Measurements from ENCODE around the gene GHRH. TPM values are rescaled to one million over a fixed set of nuclear protein-coding genes. Genes with fewer than 3 reads are reported as not detected.

GHRH gene
- total and polyA plus RNA-seq, 4 donors, result not detected

- Histone ChIP-seq H3K4me3 (ENCODE audit: low read length in 2 of 2) (no peak overlapping the region), H3K36me3 (ENCODE audit: control insufficient read depth in 1 of 2, insufficient read depth in 2 of 2, low read length in 1 of 2) (no peaks in the 10 kb centered on the region), H3K9me3 (ENCODE audit: control insufficient read depth, low read length) (no peaks in the 10 kb centered on the region), H3K27me3 (ENCODE audit: control insufficient read depth in 1 of 2, insufficient read depth in 2 of 2, low read length in 1 of 2) (no peaks in the 10 kb centered on the region), H3K4me1 (ENCODE audit: control insufficient read depth in 1 of 2, insufficient read depth in 2 of 2, low read length in 2 of 2) (no peaks in the 10 kb centered on the region), H3K27ac (ENCODE audit: low read depth in 1 of 2, low read length in 2 of 2) (no peak overlapping the region)
- WGBS, 2 donors, result 88 to 89% methylated on average over 9 of the region's 9 CpGs
- ATAC-seq (ENCODE audit: low FRiP score) (no peak), DNase-seq (no peak)
- intact Hi-C loops (cut with DNase I), result no loop called here
These were observed 22.0 kb upstream of the GHRH start for GRCh38 chr20:37283530-37284195.

- Histone ChIP-seq H3K4me1 (ENCODE audit: control insufficient read depth in 1 of 2, insufficient read depth in 2 of 2, low read length in 2 of 2) (no peaks in the 10 kb centered on the region), H3K9me3 (ENCODE audit: control insufficient read depth, low read length) (no peaks in the 10 kb centered on the region), H3K27me3 (ENCODE audit: control insufficient read depth in 1 of 2, insufficient read depth in 2 of 2, low read length in 1 of 2) (no peaks in the 10 kb centered on the region), H3K4me3 (ENCODE audit: low read length in 2 of 2) (no peak overlapping the region), H3K27ac (ENCODE audit: low read depth in 1 of 2, low read length in 2 of 2) (no peak overlapping the region), H3K36me3 (ENCODE audit: control insufficient read depth in 1 of 2, insufficient read depth in 2 of 2, low read length in 1 of 2) (no peaks in the 10 kb centered on the region)
- no peak for DNase-seq
- ATAC-seq (ENCODE audit: low FRiP score), result peak; percentile 62
- 54 to 56% methylated on average over 6 of the region's 6 CpGs for WGBS, 2 donors
- intact Hi-C loops (cut with DNase I), result no loop called here
These were observed 20.9 kb upstream of the GHRH start for GRCh38 chr20:37282556-37282955.

DNA sequence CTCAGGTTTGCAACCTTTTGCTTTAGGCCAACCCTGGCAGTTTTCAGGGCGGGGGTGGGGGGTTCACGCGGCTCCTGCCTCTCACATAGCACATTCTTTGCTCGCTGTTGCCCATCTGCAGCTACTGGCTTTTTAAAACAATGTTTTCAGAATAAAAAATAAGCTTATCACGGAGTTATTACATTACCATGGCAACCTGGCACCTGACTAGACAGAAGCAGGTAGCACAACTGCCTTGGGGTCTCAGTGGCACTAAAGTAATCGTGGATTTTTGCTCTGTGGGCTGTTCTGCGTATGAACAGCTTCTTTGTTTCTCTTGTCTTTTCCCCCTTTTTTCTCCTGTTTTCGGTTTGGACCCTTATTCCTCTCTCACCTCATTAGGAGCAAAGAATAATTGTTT, 18.8 kb upstream of the GHRH start:
- H3K4me3 ChIP-seq (ENCODE audit: low read length in 2 of 2), result no peak overlapping the region
- H3K36me3 ChIP-seq (ENCODE audit: control insufficient read depth in 1 of 2, insufficient read depth in 2 of 2, low read length in 1 of 2), result no peaks in the 10 kb centered on the region
- H3K9me3 ChIP-seq (ENCODE audit: control insufficient read depth, low read length), result no peaks in the 10 kb centered on the region
- H3K4me1 ChIP-seq (ENCODE audit: control insufficient read depth in 1 of 2, insufficient read depth in 2 of 2, low read length in 2 of 2), result no peaks in the 10 kb centered on the region
- 77 to 82% methylated on average over 8 of the region's 8 CpGs for WGBS, 2 donors
- H3K27ac ChIP-seq (ENCODE audit: low read depth in 1 of 2, low read length in 2 of 2), result no peak overlapping the region
- DNase-seq (no peak), ATAC-seq (ENCODE audit: low FRiP score) (no peak)
- intact Hi-C loops (cut with DNase I), result no loop called here
- no peaks in the 10 kb centered on the region for H3K27me3 ChIP-seq (ENCODE audit: control insufficient read depth in 1 of 2, insufficient read depth in 2 of 2, low read length in 1 of 2)

DNA sequence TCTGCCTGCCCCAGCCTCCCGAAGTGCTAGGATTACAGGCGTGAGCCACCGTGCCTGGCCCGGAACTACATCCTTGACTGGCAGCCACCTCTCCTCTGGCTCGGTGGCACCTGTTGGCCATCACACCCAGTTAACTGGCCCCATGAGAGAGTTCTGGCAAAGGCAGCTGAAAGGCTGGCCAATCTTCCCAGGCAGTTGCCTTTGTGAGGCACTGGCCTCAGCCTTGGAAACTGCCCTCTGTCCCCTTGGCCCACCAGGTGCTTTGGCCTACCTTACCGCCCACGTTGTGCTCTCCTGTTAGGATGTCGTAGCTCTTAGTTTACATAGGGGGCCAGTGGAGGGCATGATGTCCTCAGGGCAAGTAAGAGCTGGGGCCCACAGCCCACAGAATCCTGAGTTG, 18.2 kb upstream of the GHRH start:
- Histone ChIP-seq H3K27ac (ENCODE audit: low read depth in 1 of 2, low read length in 2 of 2) (no peak overlapping the region), H3K9me3 (ENCODE audit: control insufficient read depth, low read length) (no peaks in the 10 kb centered on the region), H3K27me3 (ENCODE audit: control insufficient read depth in 1 of 2, insufficient read depth in 2 of 2, low read length in 1 of 2) (no peaks in the 10 kb centered on the region), H3K4me1 (ENCODE audit: control insufficient read depth in 1 of 2, insufficient read depth in 2 of 2, low read length in 2 of 2) (no peaks in the 10 kb centered on the region), H3K4me3 (ENCODE audit: low read length in 2 of 2) (no peak overlapping the region), H3K36me3 (ENCODE audit: control insufficient read depth in 1 of 2, insufficient read depth in 2 of 2, low read length in 1 of 2) (no peaks in the 10 kb centered on the region)
- no peak for DNase-seq
- WGBS, 2 donors, result 41% methylated on average over 8 of the region's 8 CpGs
- intact Hi-C loops (cut with DNase I), result loop anchor here in 1 of 2 donors (5.0 kb wide), 1 partner anchor 102 kb away; no protein-coding TSS in a partner anchor
- no peak for ATAC-seq (ENCODE audit: low FRiP score)

GRCh38 chr20:37278966-37279590, 17.5 kb upstream of the GHRH start:
- no peaks in the 10 kb centered on the region for H3K27me3 ChIP-seq (ENCODE audit: control insufficient read depth in 1 of 2, insufficient read depth in 2 of 2, low read length in 1 of 2)
- no peak overlapping the region for H3K4me3 ChIP-seq (ENCODE audit: low read length in 2 of 2)
- WGBS, 2 donors, result 59 to 69% methylated on average over 12 of the region's 12 CpGs
- H3K9me3 ChIP-seq (ENCODE audit: control insufficient read depth, low read length), result no peaks in the 10 kb centered on the region
- DNase-seq, result no peak
- no peak overlapping the region for H3K27ac ChIP-seq (ENCODE audit: low read depth in 1 of 2, low read length in 2 of 2)
- intact Hi-C loops (cut with DNase I), result loop anchor here in 1 of 2 donors (5.0 kb wide), 1 partner anchor 103 kb away; no protein-coding TSS in a partner anchor
- H3K4me1 ChIP-seq (ENCODE audit: control insufficient read depth in 1 of 2, insufficient read depth in 2 of 2, low read length in 2 of 2), result no peaks in the 10 kb centered on the region
- no peaks in the 10 kb centered on the region for H3K36me3 ChIP-seq (ENCODE audit: control insufficient read depth in 1 of 2, insufficient read depth in 2 of 2, low read length in 1 of 2)
- ATAC-seq (ENCODE audit: low FRiP score), result no peak

GRCh38 chr20:37277253-37277593, 15.6 kb upstream of the GHRH start:
- Histone ChIP-seq H3K27me3 (ENCODE audit: control insufficient read depth in 1 of 2, insufficient read depth in 2 of 2, low read length in 1 of 2) (no peaks in the 10 kb centered on the region), H3K36me3 (ENCODE audit: control insufficient read depth in 1 of 2, insufficient read depth in 2 of 2, low read length in 1 of 2) (no peaks in the 10 kb centered on the region), H3K4me1 (ENCODE audit: control insufficient read depth in 1 of 2, insufficient read depth in 2 of 2, low read length in 2 of 2) (no peaks in the 10 kb centered on the region), H3K4me3 (ENCODE audit: low read length in 2 of 2) (no peak overlapping the region), H3K9me3 (ENCODE audit: control insufficient read depth, low read length) (no peaks in the 10 kb centered on the region), H3K27ac (ENCODE audit: low read depth in 1 of 2, low read length in 2 of 2) (no peak overlapping the region)
- ATAC-seq (ENCODE audit: low FRiP score) (no peak), DNase-seq (no peak)
- WGBS, 2 donors, result 75 to 78% methylated on average over 2 of the region's 2 CpGs
- intact Hi-C loops (cut with DNase I), result loop anchor here in 1 of 2 donors (5.0 kb wide), 1 partner anchor 105 kb away; no protein-coding TSS in a partner anchor

DNA sequence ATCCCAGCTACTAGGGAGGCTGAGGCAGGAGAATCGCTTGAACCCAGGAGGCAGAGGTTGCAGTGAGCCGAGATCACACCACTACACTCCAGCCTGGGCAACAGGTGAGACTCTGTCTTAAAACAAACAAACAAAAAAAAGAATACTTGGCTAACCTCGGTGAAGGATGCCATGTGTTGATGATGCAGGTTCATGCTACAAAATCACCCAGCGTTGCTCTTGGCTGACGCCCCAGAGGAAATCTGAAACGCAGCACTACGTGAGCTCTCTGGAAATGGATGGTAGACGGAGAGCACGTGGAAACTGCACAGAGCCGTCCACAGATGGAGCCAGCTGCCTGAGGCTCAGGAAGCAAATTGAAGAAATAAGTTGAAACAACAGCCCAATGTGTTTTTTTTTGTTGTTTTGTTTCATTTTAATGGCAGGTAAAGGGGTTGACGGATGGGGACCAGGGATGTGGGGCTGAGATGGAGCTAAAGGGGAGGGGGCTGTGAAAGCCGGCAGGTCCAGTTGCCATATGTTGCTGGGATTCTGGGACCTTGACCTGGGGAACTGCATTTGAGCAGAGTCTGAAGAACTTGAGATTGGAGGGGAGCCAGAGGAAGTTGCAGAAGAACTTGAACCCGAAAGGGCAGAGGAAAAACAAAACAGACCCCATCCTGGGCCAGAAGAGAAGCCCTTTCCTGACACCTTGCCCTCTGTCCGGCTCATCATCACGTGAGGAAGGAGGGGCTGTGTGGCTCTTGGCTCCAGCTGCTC, 15.1 kb upstream of the GHRH start:
- H3K36me3 ChIP-seq (ENCODE audit: control insufficient read depth in 1 of 2, insufficient read depth in 2 of 2, low read length in 1 of 2), result no peaks in the 10 kb centered on the region
- H3K4me3 ChIP-seq (ENCODE audit: low read length in 2 of 2), result no peak overlapping the region
- no peak overlapping the region for H3K27ac ChIP-seq (ENCODE audit: low read depth in 1 of 2, low read length in 2 of 2)
- DNase-seq, result peak; percentile 74 to 76
- intact Hi-C loops (cut with DNase I), result loop anchor here in 1 of 2 donors (5.0 kb wide), 1 partner anchor 106 kb away; no protein-coding TSS in a partner anchor
- no peaks in the 10 kb centered on the region for H3K4me1 ChIP-seq (ENCODE audit: control insufficient read depth in 1 of 2, insufficient read depth in 2 of 2, low read length in 2 of 2)
- H3K27me3 ChIP-seq (ENCODE audit: control insufficient read depth in 1 of 2, insufficient read depth in 2 of 2, low read length in 1 of 2), result no peaks in the 10 kb centered on the region
- ATAC-seq (ENCODE audit: low FRiP score), result peak; percentile 84
- H3K9me3 ChIP-seq (ENCODE audit: control insufficient read depth, low read length), result no peaks in the 10 kb centered on the region
- 18% methylated on average over 15 of the region's 15 CpGs for WGBS, 2 donors

GRCh38 chr20:37274851-37275524, 13.4 kb upstream of the GHRH start:
- Histone ChIP-seq H3K9me3 (ENCODE audit: control insufficient read depth, low read length) (no peaks in the 10 kb centered on the region), H3K27ac (ENCODE audit: low read depth in 1 of 2, low read length in 2 of 2) (no peak overlapping the region), H3K4me1 (ENCODE audit: control insufficient read depth in 1 of 2, insufficient read depth in 2 of 2, low read length in 2 of 2) (no peaks in the 10 kb centered on the region), H3K4me3 (ENCODE audit: low read length in 2 of 2) (no peak overlapping the region), H3K27me3 (ENCODE audit: control insufficient read depth in 1 of 2, insufficient read depth in 2 of 2, low read length in 1 of 2) (no peaks in the 10 kb centered on the region), H3K36me3 (ENCODE audit: control insufficient read depth in 1 of 2, insufficient read depth in 2 of 2, low read length in 1 of 2) (no peaks in the 10 kb centered on the region)
- intact Hi-C loops (cut with DNase I), result loop anchor here in 1 of 2 donors (5.0 kb wide), 1 partner anchor 107 kb away; no protein-coding TSS in a partner anchor
- DNase-seq (no peak), ATAC-seq (ENCODE audit: low FRiP score) (no peak)
- WGBS, 2 donors, result 40 to 43% methylated on average over 5 of the region's 5 CpGs

All from aorta (tissue), 5 donors.